ENCODE data around the gene ABLIM1. TPM values are rescaled to one million over a fixed set of nuclear protein-coding genes. Genes with fewer than 3 reads are reported as not detected.

ABLIM1 gene
- total and polyA plus RNA-seq, 2 of the 4 experiments (the other 2 are of a cell fraction) = 7.7 to 9.9 TPM

GRCh38 chr10:114487815-114488536 lies 170.1 kb downstream of the ABLIM1 start:
- no peak overlapping the region for H4K91ac ChIP-seq (ENCODE audit: insufficient read depth, low read depth, low read length)
- 100% methylated on average over 1 of the region's 9 CpGs; no CpG with 5 or more reads in 1 of the 2 experiments for WGBS, 2 experiments (ENCODE audit: extremely low coverage in 2 of 2, insufficient read length in 1 of 2)
- dilution Hi-C loops (cut with HindIII; ENCODE audit: low sequenced_read_pairs, unreplicated experiment) (no loop called here), intact Hi-C loops (cut with micrococcal nuclease) (no loop called here), in situ Hi-C loops (cut with MboI; ENCODE audit: low sequenced_read_pairs) (no loop called here)
- H3K4ac ChIP-seq (ENCODE audit: low read depth, low read length) = no peak overlapping the region
- no peak overlapping the region for H2AFZ ChIP-seq (replicated peaks; ENCODE audit: low read length, poor library complexity)
- no peak overlapping the region for H3K14ac ChIP-seq (replicated peaks; ENCODE audit: low read depth, low read length)
- no TSS peak for BruUV-seq (replicated peaks)
- no peaks in the 10 kb centered on the region for H3K4me1 ChIP-seq (ENCODE audit: control insufficient read depth, insufficient read depth, low read length)
- H2BK20ac ChIP-seq (ENCODE audit: low read depth, low read length) = no peak overlapping the region
- no peak overlapping the region for H3K27ac ChIP-seq (ENCODE audit: insufficient read depth, low read length)
- H3K23ac ChIP-seq (ENCODE audit: low read depth, low read length) = no peak overlapping the region
- no peak overlapping the region for H4K8ac ChIP-seq (ENCODE audit: low read depth in 2 of 2, low read length in 2 of 2)
- no peak overlapping the region for H3K4me3 ChIP-seq (ENCODE audit: insufficient read depth, low read depth, low read length)
- H2BK120ac ChIP-seq (ENCODE audit: low read depth, low read length) = no peak overlapping the region
- no peaks in the 10 kb centered on the region; the same call in 1 of the 2 replicates for H3K9me1 ChIP-seq (ENCODE audit: insufficient read depth, low read length)
- no peak overlapping the region for H3K18ac ChIP-seq (ENCODE audit: low read depth, low read length)
- H2BK15ac ChIP-seq (ENCODE audit: low read depth, low read length) = no peak overlapping the region
- ChIA-PET CTCF (interaction anchor here (1.0 kb wide), 1 partner anchor 47 kb away, joined by 3 read pairs; no protein-coding TSS in a partner anchor), POLR2A (ENCODE audit: unreplicated experiment) (no interaction called here)
- no peak overlapping the region for H4K5ac ChIP-seq (ENCODE audit: low read depth, low read length)
- H3K9ac ChIP-seq (ENCODE audit: low read depth, low read length) = no peak overlapping the region
- H2AK9ac ChIP-seq (replicated peaks; ENCODE audit: low read depth, low read length, poor library complexity) = no peak overlapping the region
- peaks cover 4% of the 10 kb centered on the region; the same call in 1 of the 2 replicates for H3K36me3 ChIP-seq (ENCODE audit: control insufficient read depth, insufficient read depth, low read length)
- no peak overlapping the region for H2AK5ac ChIP-seq (ENCODE audit: low read depth, low read length)
- H3K27me3 ChIP-seq (ENCODE audit: control insufficient read depth, insufficient read depth, low read length) = no peaks in the 10 kb centered on the region; the same call in 1 of the 2 replicates
- no peak overlapping the region for H3K4me2 ChIP-seq (ENCODE audit: low read depth, low read length)
- ATAC-seq (ENCODE audit: low read depth) (no peak), DNase-seq (peak; percentile 45)
- H3K9me3 ChIP-seq (ENCODE audit: control insufficient read depth, insufficient read depth, low read length) = peaks cover 4% of the 10 kb centered on the region
- no peak overlapping the region for H3K56ac ChIP-seq (ENCODE audit: extremely low read depth, insufficient read depth, low read length)
- H2BK5ac ChIP-seq (ENCODE audit: low read depth, low read length, poor library complexity, severe bottlenecking) = no peak overlapping the region
- no peaks in the 10 kb centered on the region for H4K20me1 ChIP-seq (ENCODE audit: insufficient read depth, low read length)
- H3K79me1 ChIP-seq (ENCODE audit: low read depth in 1 of 2, low read length in 2 of 2) = no peaks in the 10 kb centered on the region
- TF ChIP-seq SMC3 (IDR thresholded peaks at IDR 0.05; ENCODE audit: low read depth, low read length) (no peak), RCOR1 (IDR thresholded peaks at IDR 0.05; ENCODE audit: insufficient replicate concordance, low read length) (no peak), USF2 (IDR thresholded peaks at IDR 0.05; ENCODE audit: low read depth, low read length) (no peak), CTCF (conservative IDR thresholded peaks at IDR 0.05; ENCODE audit: low read depth, low read length) (no peak), POLR2A (IDR thresholded peaks at IDR 0.05; ENCODE audit: low read depth, low read length) (no peak), CHD1 (IDR thresholded peaks at IDR 0.05; ENCODE audit: low read depth, low read length) (no peak), FOS (IDR thresholded peaks at IDR 0.05; ENCODE audit: low read depth, low read length) (no peak), MAFK (IDR thresholded peaks at IDR 0.05; ENCODE audit: low read depth, low read length) (no peak), CEBPB (IDR thresholded peaks at IDR 0.05; ENCODE audit: low read depth, low read length) (no peak), MXI1 (IDR thresholded peaks at IDR 0.05; ENCODE audit: borderline replicate concordance, low read depth, low read length) (no peak), RFX5 (IDR thresholded peaks at IDR 0.05; ENCODE audit: low read depth, low read length) (no peak)

Measured in IMR-90 (cell line).